HG02885 (cell line): Measurements from ENCODE around the gene DOK5.

Experiments used
- ATAC-seq: cut with Tn5 transposase; IDR thresholded peaks from one replicate; pipeline ENCODE4 v1.9.1; 2021; ENCODE audit warnings: mild to moderate bottlenecking; ENCODE audit not compliant: unreplicated experiment, poor library complexity

DOK5 gene

DNA sequence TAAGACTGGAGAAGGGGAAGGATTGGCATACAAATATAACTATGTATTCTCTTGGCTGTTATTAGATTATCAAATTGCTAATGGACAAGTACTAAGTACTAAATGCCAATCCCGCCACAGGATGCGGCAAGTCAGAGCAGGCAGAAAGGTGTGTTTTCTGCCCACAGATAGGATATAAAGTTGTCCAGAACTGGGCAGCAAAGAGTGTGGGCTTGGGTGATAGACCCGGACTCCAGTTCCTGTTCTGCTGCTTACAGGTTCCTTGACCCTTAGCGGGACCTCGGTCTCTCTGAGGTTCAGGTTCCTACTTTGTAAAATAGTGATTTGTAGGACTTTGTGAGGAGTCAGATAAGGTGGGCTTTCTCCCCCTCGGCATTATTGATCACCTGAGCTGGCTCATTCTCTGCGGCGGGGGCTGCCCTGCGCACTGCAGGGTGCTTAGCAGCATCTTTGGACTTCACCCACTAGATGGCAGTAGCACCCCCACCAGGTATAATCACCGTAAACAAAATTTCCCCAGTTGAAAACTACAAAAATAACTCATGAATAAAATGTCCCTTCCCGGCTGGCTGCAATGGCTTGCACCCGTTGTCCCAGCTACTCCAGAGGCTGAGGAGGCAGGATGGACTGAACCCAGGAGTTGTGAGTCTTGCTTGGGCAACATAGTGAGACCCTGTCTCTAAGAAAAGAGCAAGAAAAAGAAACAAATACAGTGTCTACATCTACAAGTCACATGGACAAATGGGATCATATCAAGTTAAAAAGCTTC is 193.1 kb downstream of the DOK5 start:
- ATAC-seq: peak; percentile 76

DNA sequence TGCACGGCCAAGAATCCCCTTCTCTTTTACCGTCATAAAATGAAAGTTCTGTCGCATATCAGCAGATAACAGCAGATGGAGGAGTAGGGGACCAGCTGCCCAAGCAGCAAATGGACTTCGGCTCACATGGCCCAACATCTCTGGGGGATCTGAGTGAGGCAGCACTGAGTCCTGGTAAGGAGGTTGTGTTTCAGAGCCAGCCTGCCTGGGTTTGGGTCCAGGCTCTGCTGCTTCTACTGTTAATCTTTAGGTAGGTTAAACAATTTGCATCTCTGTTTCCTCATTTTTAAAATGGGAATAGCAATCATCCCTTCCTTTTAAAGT is 193.6 kb downstream of the DOK5 start:
- no peak for ATAC-seq

DNA sequence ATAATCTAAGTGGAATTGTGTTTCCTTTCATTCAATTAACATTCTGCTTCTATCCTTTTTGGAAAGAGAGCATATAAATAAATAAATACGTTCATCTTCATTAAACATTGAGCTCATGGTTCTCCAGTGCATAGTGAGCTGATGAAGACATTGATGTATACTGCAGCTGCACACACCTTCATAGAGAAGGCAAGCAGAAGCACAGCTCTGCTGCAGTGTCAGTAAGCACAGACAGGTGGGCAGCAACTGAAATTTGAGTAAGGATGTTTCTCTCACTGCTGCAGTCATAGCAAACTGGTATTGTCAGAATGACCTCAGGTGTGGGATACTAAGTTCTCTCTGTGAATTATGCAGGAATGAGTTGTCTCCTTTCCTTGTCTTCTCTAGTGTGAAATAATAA is 202.9 kb downstream of the DOK5 start:
- ATAC-seq: no peak

DNA sequence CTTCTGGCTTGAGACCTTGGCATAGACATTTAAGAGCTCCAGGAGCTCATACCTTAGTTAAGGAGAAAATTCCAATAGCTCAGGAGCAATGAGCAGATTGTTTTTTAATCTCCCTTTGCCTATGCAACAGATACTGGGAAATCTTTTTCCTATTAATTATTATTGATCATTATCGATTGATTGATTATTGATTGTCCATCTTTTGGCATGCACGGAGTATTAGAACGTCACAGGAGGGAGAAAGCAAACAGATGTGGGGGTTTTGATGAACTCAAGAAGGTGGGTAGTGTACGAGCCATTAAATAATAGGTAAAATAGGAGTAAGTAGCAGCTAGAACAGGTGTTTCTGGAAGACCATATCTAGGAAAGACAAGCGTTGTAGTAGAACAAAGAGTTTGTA is 205.0 kb downstream of the DOK5 start:
- no peak for ATAC-seq

DNA sequence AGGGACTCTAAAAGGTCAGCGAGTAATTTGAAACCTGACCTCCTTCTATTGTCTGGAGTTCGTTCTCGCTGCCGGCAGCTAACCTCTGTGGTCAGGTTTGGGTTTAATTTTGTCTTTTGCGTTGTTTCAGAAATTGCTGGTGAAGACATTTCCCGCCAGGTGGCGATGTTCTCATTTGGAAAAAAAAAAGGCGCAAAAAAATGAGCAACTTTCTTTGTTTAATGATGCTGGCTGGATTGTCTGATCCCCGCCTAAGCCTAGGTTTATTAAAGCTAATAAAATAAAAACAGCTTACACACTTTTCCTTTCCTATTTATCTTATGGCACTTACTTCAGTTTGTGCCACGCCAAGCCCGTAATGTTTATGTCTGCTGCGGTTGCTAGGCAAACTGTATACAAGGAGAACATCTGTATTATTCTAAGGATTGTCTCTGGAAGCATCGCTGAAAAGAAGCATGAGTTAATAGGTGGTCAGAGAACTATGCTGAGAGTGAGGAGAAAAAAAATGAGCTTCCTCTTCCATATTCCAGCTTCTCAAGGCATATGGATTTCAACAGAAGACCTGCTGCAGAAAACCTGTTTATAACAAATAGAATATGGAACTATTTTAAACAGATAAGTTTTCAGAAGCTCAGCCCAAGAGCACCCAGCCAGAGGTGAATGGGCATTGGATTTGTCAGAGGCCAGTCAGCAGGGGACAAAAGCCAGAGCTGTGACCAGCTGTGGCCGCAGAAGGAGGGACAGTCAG is 205.7 kb downstream of the DOK5 start:
- no peak for ATAC-seq

DNA sequence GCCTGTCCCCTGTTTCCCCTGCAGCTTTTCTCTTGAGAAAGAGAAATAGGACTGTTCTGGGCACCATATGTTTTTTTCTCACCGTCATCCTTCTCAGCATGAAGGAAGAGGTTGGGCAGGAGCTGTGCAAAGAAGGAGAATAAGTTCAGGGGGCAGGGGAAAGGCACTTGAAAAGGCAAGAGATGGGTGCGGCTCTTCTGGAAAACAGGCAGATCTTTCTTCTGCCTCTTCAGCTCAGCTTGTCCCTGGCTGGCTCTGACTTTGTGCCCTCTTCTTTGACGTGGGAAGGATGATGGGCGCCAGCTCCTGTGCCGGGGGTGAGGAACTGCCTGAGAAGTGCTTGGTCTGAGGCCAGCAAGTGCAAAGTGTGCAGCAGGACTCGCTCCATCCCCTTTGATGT is 206.5 kb downstream of the DOK5 start:
- ATAC-seq: no peak

DNA sequence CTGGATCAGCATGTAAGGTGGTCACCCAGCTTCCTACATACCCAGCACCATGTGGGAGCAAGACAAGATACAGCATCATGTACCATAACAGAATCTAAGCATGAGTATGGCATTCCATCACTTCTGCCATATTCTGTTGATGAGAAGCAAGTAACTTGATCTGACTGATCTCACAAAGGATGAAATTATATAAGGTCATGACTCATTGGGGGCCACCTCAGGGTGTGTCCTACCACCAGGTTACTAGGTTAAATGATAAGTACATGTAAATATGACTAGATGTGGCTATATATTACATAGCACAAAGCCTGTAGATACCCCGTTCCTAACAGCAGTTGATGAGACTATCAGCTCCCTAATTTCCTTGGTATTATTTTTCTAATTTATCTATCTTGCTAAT is 213.1 kb downstream of the DOK5 start:
- no peak for ATAC-seq

DNA sequence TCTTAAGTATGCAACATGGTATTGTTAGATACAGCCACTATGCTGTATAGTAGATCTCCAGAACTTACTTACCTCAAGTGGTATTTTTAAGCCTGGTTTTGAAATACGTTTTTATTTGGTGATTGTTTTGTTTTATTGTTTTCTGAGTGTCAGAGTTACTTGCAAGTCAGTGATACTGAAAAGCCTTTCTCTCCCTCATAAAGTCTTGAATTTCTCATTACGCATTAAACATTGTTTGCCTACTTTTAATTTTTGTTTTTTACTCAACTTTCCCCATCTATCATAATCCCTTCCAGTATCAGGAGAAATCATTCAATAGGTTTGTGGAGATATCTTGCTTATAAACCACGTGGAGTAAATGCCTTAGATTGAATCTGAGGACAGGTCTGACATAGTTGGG is 214.9 kb downstream of the DOK5 start:
- ATAC-seq: no peak

DNA sequence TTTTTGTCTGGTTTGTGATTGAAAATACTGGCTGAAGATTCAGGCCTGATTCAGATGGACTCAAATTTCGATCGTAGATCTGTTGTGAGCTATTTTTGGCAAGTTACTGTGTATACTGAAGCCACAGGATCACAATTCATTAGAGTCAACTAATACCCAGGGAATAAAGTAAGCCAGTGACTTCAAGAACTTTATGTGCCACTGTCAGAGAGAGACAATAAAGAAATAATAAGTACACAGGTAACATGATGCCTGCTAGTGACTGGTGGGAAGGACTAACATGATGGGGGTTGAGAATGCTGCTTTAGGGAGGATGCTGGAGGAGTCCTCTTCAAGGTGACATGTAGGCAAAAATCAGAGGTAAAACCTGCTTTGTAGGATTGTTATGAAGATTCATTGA is 215.9 kb downstream of the DOK5 start:
- ATAC-seq: no peak

DNA sequence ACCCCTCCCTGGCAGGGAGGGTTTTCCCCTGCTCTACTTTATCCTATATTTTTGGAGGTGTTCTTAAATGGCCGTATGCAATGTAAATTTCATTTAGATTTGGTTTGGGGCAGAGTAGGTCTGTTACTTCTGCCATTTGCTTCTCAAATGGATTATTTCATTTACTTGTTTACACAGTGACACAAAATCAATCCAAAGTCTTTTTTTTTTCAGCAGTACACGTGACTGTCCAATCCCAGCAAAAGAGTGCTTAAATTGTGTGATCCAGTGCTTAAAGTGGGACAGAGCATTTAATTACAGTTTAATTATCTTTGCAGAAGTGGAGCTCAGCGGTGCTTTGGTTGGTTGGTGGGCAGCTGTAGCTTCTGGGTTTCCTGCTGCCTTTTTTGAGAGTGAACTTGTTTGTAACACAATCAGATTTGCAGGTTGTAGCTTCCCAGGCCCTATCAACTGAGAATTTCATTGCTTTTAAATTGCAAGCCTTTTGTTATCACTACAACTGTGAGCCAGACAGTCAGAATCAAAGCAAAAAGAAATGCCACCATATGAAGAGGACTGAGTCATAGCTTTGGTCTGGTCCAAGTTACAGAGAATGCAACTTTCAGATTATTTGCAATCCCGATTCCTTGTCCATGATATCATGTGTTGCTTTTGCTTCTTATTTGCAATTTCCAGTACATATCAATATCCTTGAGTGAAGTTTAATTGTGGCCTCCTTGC is 216.9 kb downstream of the DOK5 start:
- ATAC-seq: no peak

DNA sequence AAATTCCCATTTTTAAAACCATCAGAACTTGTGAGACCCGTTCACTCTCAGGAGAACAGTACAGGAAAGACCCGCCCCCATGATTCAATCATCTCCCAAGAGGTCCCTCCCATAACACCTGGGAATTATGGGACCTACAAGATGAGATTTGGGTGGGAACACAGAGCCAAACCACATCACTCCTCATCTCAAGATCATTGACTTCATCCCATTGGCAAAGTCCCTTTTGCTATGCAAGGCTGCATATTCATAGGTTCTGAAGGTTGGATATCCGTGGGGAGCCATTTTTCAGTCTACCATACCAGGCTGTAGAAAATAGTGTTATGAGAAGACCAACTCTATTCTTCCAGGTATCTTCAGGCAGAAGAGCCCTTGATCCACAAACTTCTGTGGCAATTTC is 219.1 kb downstream of the DOK5 start:
- ATAC-seq: no peak

DNA sequence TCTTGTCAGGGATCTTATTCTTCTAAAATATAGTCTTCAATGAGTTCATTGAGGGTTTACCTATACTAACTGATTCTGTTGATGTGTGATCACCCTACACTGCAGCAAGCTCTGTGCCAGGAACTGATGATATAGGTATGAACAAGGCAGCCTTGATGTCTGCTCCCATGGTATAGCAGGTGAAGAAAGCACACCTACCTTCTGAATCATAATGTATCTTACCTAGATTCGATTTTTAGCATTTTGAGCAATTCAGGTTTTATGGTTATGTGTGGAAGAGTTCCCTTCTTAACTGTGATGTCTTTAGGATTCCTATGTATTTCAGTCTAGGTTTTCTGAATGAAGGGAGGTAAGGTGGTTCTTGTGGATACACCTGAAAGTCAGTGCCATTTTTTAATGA is 223.0 kb downstream of the DOK5 start:
- no peak for ATAC-seq
